ENCODE data around the gene GALNT10.

GRCh38 chr5:154211641-154212390, 21.3 kb downstream of the GALNT10 start:
- TF ChIP-seq, protein P1, sequence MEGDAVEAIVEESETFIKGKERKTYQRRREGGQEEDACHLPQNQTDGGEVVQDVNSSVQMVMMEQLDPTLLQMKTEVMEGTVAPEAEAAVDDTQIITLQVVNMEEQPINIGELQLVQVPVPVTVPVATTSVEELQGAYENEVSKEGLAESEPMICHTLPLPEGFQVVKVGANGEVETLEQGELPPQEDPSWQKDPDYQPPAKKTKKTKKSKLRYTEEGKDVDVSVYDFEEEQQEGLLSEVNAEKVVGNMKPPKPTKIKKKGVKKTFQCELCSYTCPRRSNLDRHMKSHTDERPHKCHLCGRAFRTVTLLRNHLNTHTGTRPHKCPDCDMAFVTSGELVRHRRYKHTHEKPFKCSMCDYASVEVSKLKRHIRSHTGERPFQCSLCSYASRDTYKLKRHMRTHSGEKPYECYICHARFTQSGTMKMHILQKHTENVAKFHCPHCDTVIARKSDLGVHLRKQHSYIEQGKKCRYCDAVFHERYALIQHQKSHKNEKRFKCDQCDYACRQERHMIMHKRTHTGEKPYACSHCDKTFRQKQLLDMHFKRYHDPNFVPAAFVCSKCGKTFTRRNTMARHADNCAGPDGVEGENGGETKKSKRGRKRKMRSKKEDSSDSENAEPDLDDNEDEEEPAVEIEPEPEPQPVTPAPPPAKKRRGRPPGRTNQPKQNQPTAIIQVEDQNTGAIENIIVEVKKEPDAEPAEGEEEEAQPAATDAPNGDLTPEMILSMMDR (IDR thresholded peaks at IDR 0.05) = no peak
- no peak for TF ChIP-seq POLR2A (IDR thresholded peaks at IDR 0.05)

Data from body of pancreas (tissue), 4 donors.